Hepatocyte (in vitro differentiated cells): ENCODE measurements around the gene GPR89A. TPM values are rescaled to one million over a fixed set of nuclear protein-coding genes. Genes with fewer than 3 reads are reported as not detected.
"Not testable (repeated sequence)": the region's sequence is repeated elsewhere in the genome, so short reads cannot be mapped to it uniquely, and the experiment has no call there.

Experiments used
- DNase-seq: peaks from one replicate; pipeline ENCODE4 v3.0.0-alpha.2; 2016; ENCODE audit warnings: low spot score
- H2AFZ ChIP-seq: fragments of 200-600 bp; sonication (generic); 2 replicates; pipeline ENCODE4 v1.6.0; 2016; ENCODE audit warnings: antibody characterized with exemption, mild to moderate bottlenecking
- H3K27ac ChIP-seq: fragments of 200-600 bp; sonication (generic); 2 replicates; pipeline ENCODE4 v1.5.1; 2016; ENCODE audit warnings: mild to moderate bottlenecking
- H3K27me3 ChIP-seq: fragments of 200-600 bp; sonication (generic); 2 replicates; pipeline ENCODE4 v1.6.1; 2016
- H3K36me3 ChIP-seq: fragments of 200-600 bp; sonication (generic); replicated peaks from 2 replicates; pipeline ENCODE4 v1.5.1; 2016; ENCODE audit warnings: low read depth; ENCODE audit not compliant: insufficient read depth
- H3K4me1 ChIP-seq: fragments of 200-600 bp; sonication (generic); 2 replicates; pipeline ENCODE4 v1.5.1; 2016; ENCODE audit warnings: mild to moderate bottlenecking, moderate library complexity; ENCODE audit not compliant: insufficient read depth
- H3K4me2 ChIP-seq: fragments of 200-600 bp; sonication (generic); 2 replicates; pipeline ENCODE4 v1.6.0; 2016
- H3K4me3 ChIP-seq: fragments of 200-600 bp; sonication (generic); 2 replicates; pipeline ENCODE4 v1.5.1; 2016; ENCODE audit warnings: mild to moderate bottlenecking
- H3K79me2 ChIP-seq: fragments of 200-600 bp; sonication (generic); 2 replicates; pipeline ENCODE4 v1.6.0; 2017; ENCODE audit warnings: mild to moderate bottlenecking
- H3K9me2 ChIP-seq: fragments of 200-600 bp; sonication (generic); replicated peaks from 2 replicates; pipeline ENCODE4 v1.6.0; 2017; ENCODE audit warnings: mild to moderate bottlenecking; ENCODE audit not compliant: insufficient read depth
- H3K9me3 ChIP-seq: fragments of 200-600 bp; sonication (generic); 2 replicates; pipeline ENCODE4 v1.5.1; 2016; ENCODE audit warnings: low read depth, mild to moderate bottlenecking
- H4K20me1 ChIP-seq: fragments of 200-600 bp; sonication (generic); 2 replicates; pipeline ENCODE4 v1.6.0; 2016; ENCODE audit warnings: mild to moderate bottlenecking; ENCODE audit not compliant: insufficient read depth, poor library complexity, severe bottlenecking
- WGBS: methylation state at CpG from one replicate; pipeline ENCODE4 v1.1.6; 2016; ENCODE audit warnings: low lambda C conversion rate; ENCODE audit errors: missing lambda C conversion rate; 5-methylcytosine and 5-hydroxymethylcytosine counted together
- polyA plus RNA-seq: library from polyadenylated mRNA; unstranded; fragments of >200 nt; fragmentation: Nextera tagmentation; extraction: Ambion mirVana; gene quantifications from 2 replicates; pipeline ENCODE4 v1.2.1, GENCODE V29; 2016
- total RNA-seq: library from RNA; depleted of rRNA; stranded (reverse); fragments of >200 nt; gene quantifications from 2 replicates; pipeline ENCODE4 v1.2.3, GENCODE V29; 2014
- TF ChIP-seq, protein P1 (sequence below): fragments of 200-600 bp; sonication (generic); IDR thresholded peaks from 2 replicates; pipeline ENCODE4 v1.5.1; 2016; ENCODE audit warnings: antibody characterized with exemption, mild to moderate bottlenecking; ENCODE audit not compliant: poor library complexity

The GPR89A gene
- total RNA-seq (35.9 and 39.7 TPM in 2 replicates), polyA plus RNA-seq (29.5 and 31.9 TPM in 2 replicates)

DNA sequence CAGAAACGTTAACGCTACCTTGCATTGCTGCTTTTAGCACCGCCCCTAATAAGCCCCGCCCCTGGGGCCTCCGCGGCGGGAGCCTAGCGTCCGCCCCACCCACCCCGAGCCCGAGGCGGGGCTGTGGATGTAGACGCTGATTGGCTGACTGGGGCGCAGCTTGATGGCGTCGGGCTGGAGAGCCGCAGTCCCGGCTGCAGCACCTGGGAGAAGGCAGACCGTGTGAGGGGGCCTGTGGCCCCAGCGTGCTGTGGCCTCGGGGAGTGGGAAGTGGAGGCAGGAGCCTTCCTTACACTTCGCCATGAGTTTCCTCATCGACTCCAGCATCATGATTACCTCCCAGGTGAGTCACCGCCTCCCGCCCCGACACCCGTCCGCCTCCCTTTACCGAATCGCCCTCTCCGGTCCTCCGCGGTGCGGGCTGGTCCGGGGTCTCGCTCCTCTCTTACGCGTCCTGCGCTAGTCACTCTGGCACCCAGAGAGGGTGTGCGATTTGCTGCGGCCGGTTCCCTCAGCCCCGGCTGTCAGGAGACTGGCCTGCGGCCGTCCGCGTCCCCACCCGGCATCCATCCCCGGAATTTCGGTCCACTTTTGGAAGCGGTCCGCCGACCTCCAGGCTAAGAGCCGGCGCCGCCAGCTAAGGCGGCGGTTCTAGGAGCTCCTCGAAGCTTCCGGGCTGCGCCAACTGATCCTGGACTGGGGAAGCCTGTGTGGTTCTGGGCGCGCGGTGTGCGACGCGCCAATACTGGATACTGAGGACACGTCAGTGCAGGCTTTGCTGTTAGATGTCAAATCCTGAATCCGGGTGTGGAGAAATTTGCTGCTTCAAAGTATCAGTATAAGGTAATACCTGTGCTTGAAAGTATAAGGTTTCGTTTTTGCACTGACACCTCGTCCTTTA lies at the start of gene GPR89A:
Gene GPR89A (plus strand): TSS at position 156 of the 901 bp plus-strand sequence. CDS start 146 bp downstream, at position 302.
- WGBS = under 1% methylated on average over 46 of the region's 71 CpGs
- peak within 1 kb of the TSS; percentile 92 for H3K4me3 ChIP-seq
- H3K9me2 ChIP-seq, H3K36me3 ChIP-seq, H3K9me3 ChIP-seq, H3K27me3 ChIP-seq, H3K4me1 ChIP-seq, H4K20me1 ChIP-seq: not testable (repeated sequence)
- DNase-seq = peak; percentile 96
- peak within 1 kb of the TSS; percentile 97 for H3K27ac ChIP-seq
- H3K4me2 ChIP-seq = peak within 1 kb of the TSS; percentile 81
- H2AFZ ChIP-seq = peak within 1 kb of the TSS; percentile 94
- peaks cover 22% of the 10 kb centered on the region for H3K79me2 ChIP-seq

DNA sequence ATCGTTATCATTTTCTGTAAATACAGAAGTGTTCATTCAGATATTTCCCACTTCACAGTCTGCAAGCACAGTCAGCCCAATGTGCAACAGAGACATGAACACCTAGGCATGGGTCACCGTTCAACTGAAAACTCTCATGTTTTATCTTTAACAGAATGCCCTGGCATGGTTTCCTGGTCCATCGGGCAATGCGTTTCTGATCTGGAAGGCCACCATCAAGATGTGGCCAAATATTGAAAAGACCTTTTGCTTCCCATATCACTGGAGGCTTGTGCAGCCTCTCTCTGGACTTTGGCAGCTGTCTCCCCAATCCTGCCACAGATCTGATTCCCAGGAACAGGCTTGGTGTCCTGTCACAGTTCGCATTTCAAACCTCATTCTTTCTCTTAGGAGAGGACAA lies 21.0 kb upstream of the GPR89A start:
- not testable (repeated sequence) for H3K9me3 ChIP-seq, H2AFZ ChIP-seq, H3K36me3 ChIP-seq, DNase-seq, H3K4me1 ChIP-seq, H3K27ac ChIP-seq, H3K4me2 ChIP-seq, H3K27me3 ChIP-seq, H3K4me3 ChIP-seq, H3K9me2 ChIP-seq, H4K20me1 ChIP-seq, H3K79me2 ChIP-seq
- WGBS = 96% methylated on average over 5 of the region's 5 CpGs

DNA sequence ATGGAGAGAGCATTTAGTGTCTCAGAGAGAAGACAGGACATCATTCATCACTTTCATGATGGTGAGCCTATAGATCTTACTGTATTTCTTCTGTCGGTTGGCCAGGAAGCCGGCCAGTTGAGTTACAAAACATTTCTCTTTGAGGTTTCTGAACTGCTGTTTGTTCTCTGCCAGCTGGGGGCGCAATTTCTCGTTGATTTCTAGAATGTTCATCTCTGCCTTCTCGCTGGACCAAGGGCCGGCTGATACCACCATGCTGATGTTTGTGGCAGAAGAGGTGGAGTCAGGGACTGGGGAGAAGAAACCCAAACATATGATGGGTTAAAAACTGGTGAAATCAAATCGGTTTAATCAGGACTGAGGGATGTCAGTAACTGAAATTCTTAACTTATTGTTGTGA lies 17.0 kb upstream of the GPR89A start:
- not testable (repeated sequence) for H3K79me2 ChIP-seq, H3K4me3 ChIP-seq, H3K27me3 ChIP-seq, H3K9me3 ChIP-seq, DNase-seq, H3K36me3 ChIP-seq, H3K9me2 ChIP-seq, H3K4me2 ChIP-seq, H4K20me1 ChIP-seq, H2AFZ ChIP-seq, H3K27ac ChIP-seq, H3K4me1 ChIP-seq
- WGBS = 18% methylated on average over 7 of the region's 7 CpGs
- TF ChIP-seq, protein P1, sequence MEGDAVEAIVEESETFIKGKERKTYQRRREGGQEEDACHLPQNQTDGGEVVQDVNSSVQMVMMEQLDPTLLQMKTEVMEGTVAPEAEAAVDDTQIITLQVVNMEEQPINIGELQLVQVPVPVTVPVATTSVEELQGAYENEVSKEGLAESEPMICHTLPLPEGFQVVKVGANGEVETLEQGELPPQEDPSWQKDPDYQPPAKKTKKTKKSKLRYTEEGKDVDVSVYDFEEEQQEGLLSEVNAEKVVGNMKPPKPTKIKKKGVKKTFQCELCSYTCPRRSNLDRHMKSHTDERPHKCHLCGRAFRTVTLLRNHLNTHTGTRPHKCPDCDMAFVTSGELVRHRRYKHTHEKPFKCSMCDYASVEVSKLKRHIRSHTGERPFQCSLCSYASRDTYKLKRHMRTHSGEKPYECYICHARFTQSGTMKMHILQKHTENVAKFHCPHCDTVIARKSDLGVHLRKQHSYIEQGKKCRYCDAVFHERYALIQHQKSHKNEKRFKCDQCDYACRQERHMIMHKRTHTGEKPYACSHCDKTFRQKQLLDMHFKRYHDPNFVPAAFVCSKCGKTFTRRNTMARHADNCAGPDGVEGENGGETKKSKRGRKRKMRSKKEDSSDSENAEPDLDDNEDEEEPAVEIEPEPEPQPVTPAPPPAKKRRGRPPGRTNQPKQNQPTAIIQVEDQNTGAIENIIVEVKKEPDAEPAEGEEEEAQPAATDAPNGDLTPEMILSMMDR = peak; percentile 37

DNA sequence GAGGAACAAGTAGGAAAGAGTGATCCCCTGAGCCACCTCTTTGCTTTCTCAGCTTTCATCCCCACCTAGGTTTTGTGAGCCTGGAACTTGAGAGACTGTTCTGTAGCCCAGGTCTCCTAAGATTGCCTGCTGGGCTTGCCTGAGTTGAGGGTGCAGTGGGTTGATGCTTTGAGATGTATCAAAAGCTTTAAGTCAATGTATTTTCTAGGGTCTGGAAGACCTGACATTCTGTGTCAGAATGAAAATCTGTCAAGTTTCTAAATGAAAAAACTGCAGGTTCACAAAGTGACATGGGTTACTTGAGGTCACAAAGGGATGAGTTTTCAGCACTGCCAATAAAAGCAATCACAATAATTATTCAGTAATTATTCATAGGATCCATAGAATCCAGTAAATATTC lies 15.4 kb upstream of the GPR89A start:
- not testable (repeated sequence) for H3K27me3 ChIP-seq, H4K20me1 ChIP-seq, H3K4me1 ChIP-seq, H3K27ac ChIP-seq, H2AFZ ChIP-seq, H3K9me3 ChIP-seq, H3K4me3 ChIP-seq, H3K79me2 ChIP-seq, DNase-seq, H3K36me3 ChIP-seq, H3K4me2 ChIP-seq, H3K9me2 ChIP-seq

DNA sequence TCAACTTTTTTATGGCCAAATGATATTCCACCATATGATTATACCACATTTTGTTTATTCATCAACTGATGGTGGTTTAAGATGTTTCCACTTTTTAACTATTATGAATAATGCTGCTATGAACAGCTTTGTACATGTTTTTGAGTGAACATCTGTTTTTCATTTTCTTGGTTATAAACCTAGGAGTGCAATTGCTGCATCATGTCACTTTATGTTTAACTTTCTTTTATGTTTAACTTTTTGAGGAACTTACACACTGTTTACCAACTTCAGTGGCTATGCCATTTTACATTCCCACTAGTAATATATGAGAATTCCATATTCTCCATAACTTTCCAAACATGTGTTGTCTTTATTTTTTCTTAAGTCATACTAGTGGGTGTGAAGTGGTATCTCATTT lies 12.4 kb upstream of the GPR89A start:
- not testable (repeated sequence) for H3K27ac ChIP-seq, H3K4me1 ChIP-seq, H2AFZ ChIP-seq, H4K20me1 ChIP-seq, H3K4me2 ChIP-seq, H3K36me3 ChIP-seq, H3K27me3 ChIP-seq, H3K9me2 ChIP-seq, DNase-seq, H3K4me3 ChIP-seq, H3K79me2 ChIP-seq, H3K9me3 ChIP-seq

DNA sequence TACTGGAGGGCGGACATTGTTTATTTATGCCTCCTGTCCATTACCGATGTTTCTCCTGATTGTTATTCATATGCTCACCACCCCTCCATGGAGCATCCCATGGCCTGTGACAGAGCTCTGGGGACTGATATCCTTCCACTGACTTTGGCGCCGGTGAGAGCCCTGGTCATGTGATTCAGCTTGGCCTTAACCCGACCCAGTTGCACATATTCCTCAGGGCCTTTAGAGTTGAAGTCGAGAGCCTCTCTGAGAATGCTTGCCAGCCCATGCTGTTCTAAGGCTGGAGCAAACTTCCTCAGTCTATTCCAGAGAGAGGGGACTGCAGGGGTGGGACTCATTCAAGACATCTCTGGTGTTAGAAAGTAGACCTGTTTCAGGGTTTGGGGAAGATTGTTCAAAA lies 11.6 kb upstream of the GPR89A start:
- not testable (repeated sequence) for H3K27me3 ChIP-seq, H3K4me3 ChIP-seq, H3K79me2 ChIP-seq, H3K36me3 ChIP-seq, H3K27ac ChIP-seq, H3K9me2 ChIP-seq, H3K4me1 ChIP-seq, DNase-seq, H2AFZ ChIP-seq, H3K4me2 ChIP-seq, H4K20me1 ChIP-seq, H3K9me3 ChIP-seq
- WGBS = 76% methylated on average over 6 of the region's 6 CpGs

DNA sequence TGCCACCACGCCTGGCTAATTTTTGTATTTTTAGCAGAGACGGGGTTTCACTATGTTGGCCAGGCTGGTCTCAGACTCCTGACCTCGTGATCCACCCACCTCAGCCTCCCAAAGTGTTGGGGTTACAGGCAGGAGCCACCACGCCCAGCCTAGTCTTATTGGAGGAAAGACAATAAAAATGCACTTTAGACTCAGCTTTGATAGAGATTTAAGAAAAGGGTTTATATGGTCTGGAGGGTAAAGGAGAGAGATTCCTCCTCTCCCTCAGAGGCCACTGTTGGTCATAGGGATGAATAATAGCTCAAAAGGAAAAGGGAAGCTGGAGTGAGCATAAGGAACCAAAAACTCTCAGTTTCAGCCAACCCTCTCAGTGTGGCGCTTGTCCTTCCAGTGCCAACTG lies 8.4 kb upstream of the GPR89A start:
- not testable (repeated sequence) for H3K79me2 ChIP-seq, H3K27ac ChIP-seq, H2AFZ ChIP-seq, H3K4me3 ChIP-seq, H4K20me1 ChIP-seq, H3K4me2 ChIP-seq, H3K9me2 ChIP-seq, DNase-seq, H3K27me3 ChIP-seq, H3K9me3 ChIP-seq, H3K36me3 ChIP-seq, H3K4me1 ChIP-seq
- 81% methylated on average over 5 of the region's 5 CpGs for WGBS
